ENCODE data around the gene TGOLN2.

The TGOLN2 gene

DNA sequence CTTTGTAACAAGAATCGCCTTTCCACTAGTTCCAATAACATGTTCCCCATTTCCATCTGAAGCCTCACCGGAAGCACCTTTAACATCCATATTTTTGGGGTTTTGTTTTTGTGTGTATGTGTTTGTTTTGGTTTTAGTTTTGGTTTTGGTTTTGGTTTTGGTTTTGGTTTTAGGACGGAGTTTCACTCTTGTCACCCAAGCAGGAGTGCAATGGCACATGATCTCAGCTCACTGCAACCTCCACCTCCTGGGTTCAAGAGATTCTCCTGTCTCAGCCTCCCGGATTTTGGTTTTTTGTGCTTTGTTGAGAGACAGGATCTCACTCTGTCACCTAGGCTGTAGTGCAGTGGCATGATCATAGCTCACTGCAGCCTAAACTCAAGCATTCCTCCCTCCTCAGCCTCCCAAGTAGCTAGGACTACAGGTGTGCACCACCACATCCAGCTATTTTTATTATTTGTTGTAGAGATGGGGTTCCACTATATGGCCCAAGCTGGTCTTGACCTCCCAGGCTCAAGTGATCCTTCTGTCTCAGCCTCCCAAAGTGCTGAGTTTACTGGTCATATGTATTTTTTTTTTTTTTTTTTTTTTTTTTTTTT, 36.3 kb downstream of the TGOLN2 start:
- Histone ChIP-seq H3K27me3 (ENCODE audit: insufficient read depth, poor library complexity, severe bottlenecking) (peaks cover 6% of the 10 kb centered on the region), H3K27ac (replicated peaks) (no peak overlapping the region), H3K4me3 (replicated peaks; ENCODE audit: insufficient read depth, low read length) (no peak overlapping the region)
- TF ChIP-seq POLR2AphosphoS5 (IDR thresholded peaks at IDR 0.05; ENCODE audit: low read depth) (no peak), GABPA (IDR thresholded peaks at IDR 0.05; ENCODE audit: low read depth) (no peak), SPI1 (IDR thresholded peaks at IDR 0.05; ENCODE audit: borderline replicate concordance, low read depth) (no peak)
- TF ChIP-seq, protein P1, sequence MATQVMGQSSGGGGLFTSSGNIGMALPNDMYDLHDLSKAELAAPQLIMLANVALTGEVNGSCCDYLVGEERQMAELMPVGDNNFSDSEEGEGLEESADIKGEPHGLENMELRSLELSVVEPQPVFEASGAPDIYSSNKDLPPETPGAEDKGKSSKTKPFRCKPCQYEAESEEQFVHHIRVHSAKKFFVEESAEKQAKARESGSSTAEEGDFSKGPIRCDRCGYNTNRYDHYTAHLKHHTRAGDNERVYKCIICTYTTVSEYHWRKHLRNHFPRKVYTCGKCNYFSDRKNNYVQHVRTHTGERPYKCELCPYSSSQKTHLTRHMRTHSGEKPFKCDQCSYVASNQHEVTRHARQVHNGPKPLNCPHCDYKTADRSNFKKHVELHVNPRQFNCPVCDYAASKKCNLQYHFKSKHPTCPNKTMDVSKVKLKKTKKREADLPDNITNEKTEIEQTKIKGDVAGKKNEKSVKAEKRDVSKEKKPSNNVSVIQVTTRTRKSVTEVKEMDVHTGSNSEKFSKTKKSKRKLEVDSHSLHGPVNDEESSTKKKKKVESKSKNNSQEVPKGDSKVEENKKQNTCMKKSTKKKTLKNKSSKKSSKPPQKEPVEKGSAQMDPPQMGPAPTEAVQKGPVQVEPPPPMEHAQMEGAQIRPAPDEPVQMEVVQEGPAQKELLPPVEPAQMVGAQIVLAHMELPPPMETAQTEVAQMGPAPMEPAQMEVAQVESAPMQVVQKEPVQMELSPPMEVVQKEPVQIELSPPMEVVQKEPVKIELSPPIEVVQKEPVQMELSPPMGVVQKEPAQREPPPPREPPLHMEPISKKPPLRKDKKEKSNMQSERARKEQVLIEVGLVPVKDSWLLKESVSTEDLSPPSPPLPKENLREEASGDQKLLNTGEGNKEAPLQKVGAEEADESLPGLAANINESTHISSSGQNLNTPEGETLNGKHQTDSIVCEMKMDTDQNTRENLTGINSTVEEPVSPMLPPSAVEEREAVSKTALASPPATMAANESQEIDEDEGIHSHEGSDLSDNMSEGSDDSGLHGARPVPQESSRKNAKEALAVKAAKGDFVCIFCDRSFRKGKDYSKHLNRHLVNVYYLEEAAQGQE (IDR thresholded peaks at IDR 0.05; ENCODE audit: insufficient replicate concordance, low read depth), result no peak
- TF ChIP-seq, protein P2, sequence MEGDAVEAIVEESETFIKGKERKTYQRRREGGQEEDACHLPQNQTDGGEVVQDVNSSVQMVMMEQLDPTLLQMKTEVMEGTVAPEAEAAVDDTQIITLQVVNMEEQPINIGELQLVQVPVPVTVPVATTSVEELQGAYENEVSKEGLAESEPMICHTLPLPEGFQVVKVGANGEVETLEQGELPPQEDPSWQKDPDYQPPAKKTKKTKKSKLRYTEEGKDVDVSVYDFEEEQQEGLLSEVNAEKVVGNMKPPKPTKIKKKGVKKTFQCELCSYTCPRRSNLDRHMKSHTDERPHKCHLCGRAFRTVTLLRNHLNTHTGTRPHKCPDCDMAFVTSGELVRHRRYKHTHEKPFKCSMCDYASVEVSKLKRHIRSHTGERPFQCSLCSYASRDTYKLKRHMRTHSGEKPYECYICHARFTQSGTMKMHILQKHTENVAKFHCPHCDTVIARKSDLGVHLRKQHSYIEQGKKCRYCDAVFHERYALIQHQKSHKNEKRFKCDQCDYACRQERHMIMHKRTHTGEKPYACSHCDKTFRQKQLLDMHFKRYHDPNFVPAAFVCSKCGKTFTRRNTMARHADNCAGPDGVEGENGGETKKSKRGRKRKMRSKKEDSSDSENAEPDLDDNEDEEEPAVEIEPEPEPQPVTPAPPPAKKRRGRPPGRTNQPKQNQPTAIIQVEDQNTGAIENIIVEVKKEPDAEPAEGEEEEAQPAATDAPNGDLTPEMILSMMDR (IDR thresholded peaks at IDR 0.05; ENCODE audit: insufficient read depth, low read length), result no peak
- DNase-seq (ENCODE audit: low read depth in 1 of 2, low spot score in 1 of 2), result no peak

GRCh38 chr2:85288244-85288725, 39.5 kb downstream of the TGOLN2 start:
- peaks cover 2% of the 10 kb centered on the region for H3K27me3 ChIP-seq (ENCODE audit: insufficient read depth, poor library complexity, severe bottlenecking)
- H3K27ac ChIP-seq (replicated peaks), result no peak overlapping the region
- H3K4me3 ChIP-seq (replicated peaks; ENCODE audit: insufficient read depth, low read length), result no peak overlapping the region
- DNase-seq (ENCODE audit: low read depth in 1 of 2, low spot score in 1 of 2), result no peak
- TF ChIP-seq POLR2AphosphoS5 (IDR thresholded peaks at IDR 0.05; ENCODE audit: low read depth), result no peak
- TF ChIP-seq, protein P1 (IDR thresholded peaks at IDR 0.05; ENCODE audit: insufficient replicate concordance, low read depth), result no peak
- no peak for TF ChIP-seq GABPA (IDR thresholded peaks at IDR 0.05; ENCODE audit: low read depth)
- no peak for TF ChIP-seq SPI1 (IDR thresholded peaks at IDR 0.05; ENCODE audit: borderline replicate concordance, low read depth)
- TF ChIP-seq, protein P2 (IDR thresholded peaks at IDR 0.05; ENCODE audit: insufficient read depth, low read length), result no peak

DNA sequence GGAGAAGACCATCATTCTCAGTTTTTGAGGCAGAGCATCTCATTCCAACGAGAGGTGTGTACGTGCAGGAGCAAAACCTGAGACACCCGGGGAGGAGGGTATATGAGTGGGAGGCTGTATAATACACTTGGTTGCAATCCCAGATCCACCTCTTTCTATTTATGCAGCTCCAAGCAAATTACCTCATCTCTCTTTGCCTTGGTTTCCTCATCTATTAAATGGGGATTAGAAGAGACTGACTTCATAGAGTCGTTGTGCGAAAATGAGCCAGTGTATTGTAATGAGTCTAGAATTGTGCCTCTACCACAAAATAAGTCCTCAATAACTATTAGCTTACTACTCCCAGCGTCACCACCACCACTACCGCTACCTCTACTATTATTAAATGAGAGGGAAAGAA, 40.1 kb downstream of the TGOLN2 start:
- no peak overlapping the region for H3K27ac ChIP-seq (replicated peaks)
- no peak overlapping the region for H3K4me3 ChIP-seq (replicated peaks; ENCODE audit: insufficient read depth, low read length)

More for the DNA sequence above, 40.1 kb downstream of the TGOLN2 start:
- TF ChIP-seq POLR2AphosphoS5 (IDR thresholded peaks at IDR 0.05; ENCODE audit: low read depth) (no peak), SPI1 (IDR thresholded peaks at IDR 0.05; ENCODE audit: borderline replicate concordance, low read depth) (no peak), GABPA (IDR thresholded peaks at IDR 0.05; ENCODE audit: low read depth) (no peak)
- TF ChIP-seq, protein P2 (IDR thresholded peaks at IDR 0.05; ENCODE audit: insufficient read depth, low read length), result no peak
- TF ChIP-seq, protein P1 (IDR thresholded peaks at IDR 0.05; ENCODE audit: insufficient replicate concordance, low read depth), result no peak
- H3K27me3 ChIP-seq (ENCODE audit: insufficient read depth, poor library complexity, severe bottlenecking), result peaks cover 2% of the 10 kb centered on the region
- DNase-seq (ENCODE audit: low read depth in 1 of 2, low spot score in 1 of 2), result no peak

Measured in HL-60 (cell line).